Panc1 (cell line): ENCODE results near the gene AKAP12. TPM values are rescaled to one million over a fixed set of nuclear protein-coding genes. Genes with fewer than 3 reads are reported as not detected.

ENCODE experiments used
- ATAC-seq: fragments of 200-7000 bp; cut with Tn5 transposase; 2 replicates; pipeline ENCODE4 v1.9.1; 2020; ENCODE audit warnings: mild to moderate bottlenecking, moderate library complexity
- BruUV-seq: library from RNA; stranded (reverse); fragments of 400-500 nt; replicated peaks from 2 replicates; lab custom pipeline; 2021; lab: Mats Ljungman, UMichigan
- CTCF ChIA-PET: fragments of 300-600 bp; sonication (Branson Sonifier 250); formaldehyde crosslinking; loops from one replicate; lab custom pipeline; 2022; ENCODE audit warnings: antibody characterized with exemption; lab: Charles Lee
- POLR2A ChIA-PET: fragments of 300-600 bp; sonication (Branson Sonifier 250); formaldehyde crosslinking; loops from one replicate; lab custom pipeline; 2022; ENCODE audit warnings: antibody characterized with exemption; lab: Charles Lee
- DNase-seq: peaks from one replicate; pipeline ENCODE4 v3.0.0-alpha.2; 2010; ENCODE audit warnings: low read depth, low spot score
- H3K27ac ChIP-seq: 2 replicates; pipeline ENCODE4 v1.5.1; 2011; ENCODE audit warnings: mild to moderate bottlenecking, low read length, inconsistent platforms
- H3K27me3 ChIP-seq: fragments of 200-500 bp; sonication (Bioruptor generic); 2 replicates; pipeline ENCODE4 v1.6.0; 2014; ENCODE audit warnings: low read length, inconsistent platforms; ENCODE audit not compliant: control insufficient read depth, insufficient read depth
- H3K36me3 ChIP-seq: fragments of 200-500 bp; sonication (Bioruptor generic); 2 replicates; pipeline ENCODE4 v1.5.1; 2014; ENCODE audit warnings: inconsistent platforms, mild to moderate bottlenecking, low read length, moderate library complexity; ENCODE audit not compliant: control insufficient read depth, insufficient read depth
- H3K4me1 ChIP-seq: 2 replicates; pipeline ENCODE4 v1.5.1; 2011; ENCODE audit warnings: inconsistent platforms, mild to moderate bottlenecking, low read length, moderate library complexity; ENCODE audit not compliant: control insufficient read depth, insufficient read depth
- H3K4me3 ChIP-seq, 2 experiments: 2 replicates each; pipeline ENCODE4 v1.5.1; 2011 to 2012; ENCODE audit warnings: low read depth in 2 of 2, low read length in 2 of 2, mild to moderate bottlenecking in 2 of 2, inconsistent platforms in 1 of 2, moderate library complexity in 1 of 2
- H3K9me3 ChIP-seq: fragments of 200-500 bp; sonication (Bioruptor generic); 2 replicates; pipeline ENCODE4 v1.5.1; 2014; ENCODE audit warnings: low read depth, mild to moderate bottlenecking, inconsistent platforms, low read length, moderate library complexity; ENCODE audit not compliant: control insufficient read depth, insufficient read depth
- POLR2AphosphoS5 ChIP-seq: IDR thresholded peaks from 2 replicates; pipeline ENCODE4 v1.6.1; 2012; ENCODE audit warnings: mild to moderate bottlenecking, low read depth, low read length, moderate library complexity
- SIN3A ChIP-seq: IDR thresholded peaks from 2 replicates; pipeline ENCODE4 v1.6.1; 2012; ENCODE audit warnings: low read depth, mild to moderate bottlenecking, low read length, moderate library complexity, borderline replicate concordance; ENCODE audit not compliant: insufficient read depth
- TCF7L2 ChIP-seq: IDR thresholded peaks from 2 replicates; pipeline ENCODE4 v1.6.1; 2011; ENCODE audit warnings: mild to moderate bottlenecking, low read depth, low read length, inconsistent platforms
- in situ Hi-C: cut with HindIII; loops from 2 replicates; pipeline ENCODE4 v1.10.0; 2016; ENCODE audit warnings: low sequenced_read_pairs, low pct_unique_long_range_greater_than_20kb
- intact Hi-C: fragments of 100-400 bp; cut with micrococcal nuclease; formaldehyde crosslinking; loops from one replicate; pipeline ENCODE4 v1.10.0; 2022; ENCODE audit not compliant: unreplicated experiment
- total RNA-seq: library from RNA; stranded (reverse); gene quantifications from one replicate; pipeline ENCODE4 v1.2.1, GENCODE V29; 2021; ENCODE audit not compliant: unreplicated experiment
- TF ChIP-seq, protein P1 (sequence below): fragments of 450-650 bp; IDR thresholded peaks from 2 replicates; pipeline ENCODE4 v1.5.1; 2017; ENCODE audit warnings: mild to moderate bottlenecking
- TF ChIP-seq, protein P2 (sequence below), 2 experiments: IDR thresholded peaks; 2 replicates each; pipeline ENCODE4 v1.6.1; 2011 to 2012; ENCODE audit warnings: low read depth in 2 of 2, control low read depth in 1 of 2, low read length in 1 of 2, mild to moderate bottlenecking in 1 of 2, moderate library complexity in 1 of 2; ENCODE audit not compliant: insufficient read depth in 1 of 2

Gene AKAP12
- total RNA-seq, 1 experiment from 2014 or later = 267 TPM

DNA sequence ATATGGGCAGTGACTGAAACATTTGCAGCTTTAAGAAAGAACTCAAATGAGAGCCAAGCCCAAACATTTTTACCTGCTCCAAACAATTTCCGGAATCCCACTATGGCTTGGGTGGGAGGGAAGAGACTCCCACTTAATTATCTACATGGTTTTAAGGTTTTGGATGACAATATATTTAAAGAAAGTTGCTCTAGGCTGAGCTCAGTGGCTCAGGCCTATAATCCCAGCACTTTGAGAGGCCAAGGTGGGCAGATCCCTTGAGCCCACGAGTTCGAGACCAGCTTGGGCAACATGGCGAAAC lies 9.5 kb upstream of the AKAP12 start:
- no peak for DNase-seq
- no peak overlapping the region for H3K4me3 ChIP-seq
- POLR2A ChIA-PET = no interaction called here
- no peaks in the 10 kb centered on the region for H3K27me3 ChIP-seq
- intact Hi-C loops (no loop called here), in situ Hi-C loops (no loop called here)
- BruUV-seq = no TSS peak
- no peaks in the 10 kb centered on the region for H3K36me3 ChIP-seq
- no peaks in the 10 kb centered on the region for H3K9me3 ChIP-seq
- H3K27ac ChIP-seq = no peak overlapping the region
- no peaks in the 10 kb centered on the region for H3K4me1 ChIP-seq
- TF ChIP-seq POLR2AphosphoS5 (no peak), SIN3A (no peak), TCF7L2 (no peak)
- TF ChIP-seq, protein P1, sequence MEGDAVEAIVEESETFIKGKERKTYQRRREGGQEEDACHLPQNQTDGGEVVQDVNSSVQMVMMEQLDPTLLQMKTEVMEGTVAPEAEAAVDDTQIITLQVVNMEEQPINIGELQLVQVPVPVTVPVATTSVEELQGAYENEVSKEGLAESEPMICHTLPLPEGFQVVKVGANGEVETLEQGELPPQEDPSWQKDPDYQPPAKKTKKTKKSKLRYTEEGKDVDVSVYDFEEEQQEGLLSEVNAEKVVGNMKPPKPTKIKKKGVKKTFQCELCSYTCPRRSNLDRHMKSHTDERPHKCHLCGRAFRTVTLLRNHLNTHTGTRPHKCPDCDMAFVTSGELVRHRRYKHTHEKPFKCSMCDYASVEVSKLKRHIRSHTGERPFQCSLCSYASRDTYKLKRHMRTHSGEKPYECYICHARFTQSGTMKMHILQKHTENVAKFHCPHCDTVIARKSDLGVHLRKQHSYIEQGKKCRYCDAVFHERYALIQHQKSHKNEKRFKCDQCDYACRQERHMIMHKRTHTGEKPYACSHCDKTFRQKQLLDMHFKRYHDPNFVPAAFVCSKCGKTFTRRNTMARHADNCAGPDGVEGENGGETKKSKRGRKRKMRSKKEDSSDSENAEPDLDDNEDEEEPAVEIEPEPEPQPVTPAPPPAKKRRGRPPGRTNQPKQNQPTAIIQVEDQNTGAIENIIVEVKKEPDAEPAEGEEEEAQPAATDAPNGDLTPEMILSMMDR = no peak
- TF ChIP-seq, protein P2, sequence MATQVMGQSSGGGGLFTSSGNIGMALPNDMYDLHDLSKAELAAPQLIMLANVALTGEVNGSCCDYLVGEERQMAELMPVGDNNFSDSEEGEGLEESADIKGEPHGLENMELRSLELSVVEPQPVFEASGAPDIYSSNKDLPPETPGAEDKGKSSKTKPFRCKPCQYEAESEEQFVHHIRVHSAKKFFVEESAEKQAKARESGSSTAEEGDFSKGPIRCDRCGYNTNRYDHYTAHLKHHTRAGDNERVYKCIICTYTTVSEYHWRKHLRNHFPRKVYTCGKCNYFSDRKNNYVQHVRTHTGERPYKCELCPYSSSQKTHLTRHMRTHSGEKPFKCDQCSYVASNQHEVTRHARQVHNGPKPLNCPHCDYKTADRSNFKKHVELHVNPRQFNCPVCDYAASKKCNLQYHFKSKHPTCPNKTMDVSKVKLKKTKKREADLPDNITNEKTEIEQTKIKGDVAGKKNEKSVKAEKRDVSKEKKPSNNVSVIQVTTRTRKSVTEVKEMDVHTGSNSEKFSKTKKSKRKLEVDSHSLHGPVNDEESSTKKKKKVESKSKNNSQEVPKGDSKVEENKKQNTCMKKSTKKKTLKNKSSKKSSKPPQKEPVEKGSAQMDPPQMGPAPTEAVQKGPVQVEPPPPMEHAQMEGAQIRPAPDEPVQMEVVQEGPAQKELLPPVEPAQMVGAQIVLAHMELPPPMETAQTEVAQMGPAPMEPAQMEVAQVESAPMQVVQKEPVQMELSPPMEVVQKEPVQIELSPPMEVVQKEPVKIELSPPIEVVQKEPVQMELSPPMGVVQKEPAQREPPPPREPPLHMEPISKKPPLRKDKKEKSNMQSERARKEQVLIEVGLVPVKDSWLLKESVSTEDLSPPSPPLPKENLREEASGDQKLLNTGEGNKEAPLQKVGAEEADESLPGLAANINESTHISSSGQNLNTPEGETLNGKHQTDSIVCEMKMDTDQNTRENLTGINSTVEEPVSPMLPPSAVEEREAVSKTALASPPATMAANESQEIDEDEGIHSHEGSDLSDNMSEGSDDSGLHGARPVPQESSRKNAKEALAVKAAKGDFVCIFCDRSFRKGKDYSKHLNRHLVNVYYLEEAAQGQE (IDR thresholded peaks at IDR 0.05; ENCODE audit: insufficient read depth in 1 of 2, low read depth in 2 of 2, low read length in 1 of 2) = no peak
- CTCF ChIA-PET = no interaction called here
- ATAC-seq = no peak

DNA sequence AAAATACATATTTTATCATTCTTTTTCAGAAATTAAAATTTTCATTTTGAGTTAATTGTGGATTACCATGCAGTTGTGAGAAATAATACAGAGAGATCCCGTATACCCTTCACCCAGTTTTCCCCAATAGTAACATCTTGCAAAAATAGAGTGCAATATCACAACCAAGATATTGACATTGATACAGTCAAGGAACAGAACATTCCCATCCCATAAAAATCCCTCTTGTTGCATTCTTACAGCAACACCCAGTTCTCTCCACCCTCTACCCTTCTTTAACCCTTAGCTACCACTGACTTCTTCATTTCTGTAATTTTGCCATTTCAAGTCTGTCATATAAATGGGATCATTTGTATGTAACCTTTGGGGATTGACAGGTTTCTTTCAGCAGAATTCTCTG lies 6.9 kb upstream of the AKAP12 start:
- TF ChIP-seq SIN3A (no peak), TCF7L2 (no peak), POLR2AphosphoS5 (no peak)
- TF ChIP-seq, protein P1 = no peak
- no peaks in the 10 kb centered on the region for H3K36me3 ChIP-seq
- in situ Hi-C loops = no loop called here
- ChIA-PET POLR2A (no interaction called here), CTCF (no interaction called here)
- no TSS peak for BruUV-seq
- DNase-seq (no peak), ATAC-seq (no peak)
- no peaks in the 10 kb centered on the region for H3K4me1 ChIP-seq
- H3K4me3 ChIP-seq = no peak overlapping the region
- intact Hi-C loops = no loop called here
- no peak overlapping the region for H3K27ac ChIP-seq
- no peaks in the 10 kb centered on the region for H3K27me3 ChIP-seq
- no peaks in the 10 kb centered on the region for H3K9me3 ChIP-seq

DNA sequence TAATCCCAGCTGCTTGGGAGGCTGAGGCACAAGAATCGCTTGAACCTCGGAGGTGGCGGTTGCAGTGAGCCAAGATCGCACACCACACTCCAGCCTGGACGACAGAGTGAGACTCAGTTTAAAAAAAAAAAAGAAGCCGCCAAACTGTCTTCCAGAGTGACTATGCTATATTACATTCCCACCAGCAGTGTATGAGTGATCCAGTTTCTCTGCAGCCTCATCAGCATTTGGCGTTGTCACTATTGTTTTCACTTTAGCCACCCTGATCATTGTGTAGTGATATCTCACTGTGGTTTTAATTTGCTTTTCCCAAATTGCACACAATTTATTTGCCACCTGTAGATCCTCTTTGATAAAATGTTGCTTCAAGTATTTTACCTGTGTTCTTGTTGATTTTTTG lies 6.0 kb upstream of the AKAP12 start:
- no peaks in the 10 kb centered on the region for H3K9me3 ChIP-seq
- H3K36me3 ChIP-seq = no peaks in the 10 kb centered on the region
- in situ Hi-C loops (no loop called here), intact Hi-C loops (no loop called here)
- BruUV-seq = no TSS peak
- ChIA-PET CTCF (no interaction called here), POLR2A (no interaction called here)
- TF ChIP-seq, protein P1 = no peak
- TF ChIP-seq POLR2AphosphoS5 (no peak), TCF7L2 (no peak), SIN3A (no peak)
- TF ChIP-seq, protein P2 (IDR thresholded peaks at IDR 0.05; ENCODE audit: insufficient read depth in 1 of 2, low read depth in 2 of 2, low read length in 1 of 2) = no peak
- H3K27me3 ChIP-seq = no peaks in the 10 kb centered on the region
- no peak overlapping the region for H3K4me3 ChIP-seq
- no peak overlapping the region for H3K27ac ChIP-seq
- DNase-seq (no peak), ATAC-seq (no peak)
- H3K4me1 ChIP-seq = no peaks in the 10 kb centered on the region
